Measurements from ENCODE around the gene C2CD4C. TPM values are rescaled to one million over a fixed set of nuclear protein-coding genes. Genes with fewer than 3 reads are reported as not detected.

Gene C2CD4C
- total RNA-seq, 1 experiment from 2014 or later, result 14.6 TPM

- H3K4me1 ChIP-seq (ENCODE audit: insufficient read depth, low read length), result no peaks in the 10 kb centered on the region; the same call in 1 of the 2 replicates
- no peak for TF ChIP-seq CTCF (conservative IDR thresholded peaks at IDR 0.05)
- H3K23me2 ChIP-seq (ENCODE audit: insufficient read length, low read depth, low read length, poor library complexity, severe bottlenecking), result peaks cover 2% of the 10 kb centered on the region
- H4K20me1 ChIP-seq (ENCODE audit: control insufficient read depth, insufficient read depth, insufficient read length), result no peaks in the 10 kb centered on the region
- no peak overlapping the region for H3K4ac ChIP-seq (ENCODE audit: low read depth, low read length)
- H4K5ac ChIP-seq (ENCODE audit: insufficient read length, low read depth, low read length), result no peak overlapping the region
- H3K36me3 Mint-ChIP-seq (ENCODE audit: insufficient read depth in 1 of 3, low read depth in 3 of 3), result peaks cover 4 to 16% (median 4%) of the 10 kb centered on the region in 3 experiments; a peak in 6 of 7 replicates
- no peak overlapping the region for H3K18ac ChIP-seq (ENCODE audit: insufficient read length, low read depth, low read length)
- H3K27me3 Mint-ChIP-seq (ENCODE audit: low read depth), result peaks cover 2% of the 10 kb centered on the region; the same call in 1 of the 2 replicates
- no peak for DNase-seq
- no peak overlapping the region for H3K14ac ChIP-seq (ENCODE audit: insufficient read depth, low read length)
- peaks cover 2 to 4% of the 10 kb centered on the region in 2 experiments; a peak in 2 of 4 replicates for H3K4me1 Mint-ChIP-seq
- no peak overlapping the region for H2AFZ ChIP-seq (ENCODE audit: low read length)
- H2BK15ac ChIP-seq (ENCODE audit: low read depth, low read length), result no peak overlapping the region
- no peak overlapping the region for H3K9ac ChIP-seq (ENCODE audit: extremely low read depth, insufficient read length, low read length)
- no peak overlapping the region for H4K91ac ChIP-seq (ENCODE audit: insufficient read length, low read depth, low read length)
- no peak overlapping the region for H2AK5ac ChIP-seq (ENCODE audit: insufficient read length, low read length)
- no peak overlapping the region for H2BK5ac ChIP-seq (ENCODE audit: insufficient read length, low read length)
- peaks cover 11 to 15% of the 10 kb centered on the region in 2 experiments for H3K9me3 Mint-ChIP-seq
- H3K56ac ChIP-seq (ENCODE audit: insufficient read length, low read depth, low read length), result no peak overlapping the region
- H3K79me2 ChIP-seq (ENCODE audit: insufficient read depth, low read length), result no peaks in the 10 kb centered on the region; the same call in 1 of the 2 replicates
- no peak overlapping the region for H2BK20ac ChIP-seq (ENCODE audit: low read depth, low read length, poor library complexity, severe bottlenecking)
- H3K27ac Mint-ChIP-seq, result no peak overlapping the region
- H3T11ph ChIP-seq (ENCODE audit: low read length), result no peak overlapping the region
- H3K23ac ChIP-seq (ENCODE audit: insufficient read length, low read depth, low read length), result no peak overlapping the region
- H3K9me3 ChIP-seq (ENCODE audit: control insufficient read depth, low read depth, low read length), result peaks cover 5% of the 10 kb centered on the region
- no peak overlapping the region for H3K4me3 Mint-ChIP-seq
- H3K27me3 ChIP-seq (ENCODE audit: insufficient read depth, low read length), result no peaks in the 10 kb centered on the region
- H3K4me2 ChIP-seq (ENCODE audit: insufficient read depth, insufficient read length, low read length), result no peak overlapping the region
- H2BK12ac ChIP-seq (ENCODE audit: insufficient read length, low read depth, low read length), result no peak overlapping the region
- 100% methylated on average over 2 of the region's 22 CpGs for WGBS (ENCODE audit: extremely low coverage, insufficient read length, low lambda C conversion rate)
- H2BK120ac ChIP-seq (ENCODE audit: low read depth, low read length, poor library complexity, severe bottlenecking), result no peak overlapping the region
- no peaks in the 10 kb centered on the region for H3K79me1 ChIP-seq (ENCODE audit: insufficient read depth, low read depth, low read length, poor library complexity, severe bottlenecking)
- H3K27ac ChIP-seq (ENCODE audit: insufficient read length, low read depth, low read length), result no peak overlapping the region
- no peak overlapping the region for H4K8ac ChIP-seq (replicated peaks; ENCODE audit: insufficient read length, low read depth, low read length)
Observed at GRCh38 chr19:434152-434960, 25.4 kb upstream of the C2CD4C start.
